Activated naive CD8-positive, alpha-beta T cell (primary cell): ENCODE measurements around the gene DUSP8.
A peak's percentile ranks its signal among the peaks of the same experiment; 100 is the strongest.

Source experiments
- H3K27ac Mint-ChIP-seq: one replicate; pipeline ENCODE4 v1.8.0; 2021; ENCODE audit warnings: mixed read lengths
- H3K27me3 Mint-ChIP-seq: one replicate; pipeline ENCODE4 v1.8.0; 2021; ENCODE audit warnings: mixed read lengths
- H3K36me3 Mint-ChIP-seq: one replicate; pipeline ENCODE4 v1.8.0; 2021; ENCODE audit warnings: mixed read lengths
- H3K4me1 Mint-ChIP-seq: one replicate; pipeline ENCODE4 v1.8.0; 2021; ENCODE audit warnings: low read depth, mixed read lengths
- H3K4me3 Mint-ChIP-seq: one replicate; pipeline ENCODE4 v1.8.0; 2021; ENCODE audit warnings: mild to moderate bottlenecking, mixed read lengths
- H3K9me3 Mint-ChIP-seq: one replicate; pipeline ENCODE4 v1.8.0; 2021; ENCODE audit warnings: low read depth, mixed read lengths

The DUSP8 gene

DNA sequence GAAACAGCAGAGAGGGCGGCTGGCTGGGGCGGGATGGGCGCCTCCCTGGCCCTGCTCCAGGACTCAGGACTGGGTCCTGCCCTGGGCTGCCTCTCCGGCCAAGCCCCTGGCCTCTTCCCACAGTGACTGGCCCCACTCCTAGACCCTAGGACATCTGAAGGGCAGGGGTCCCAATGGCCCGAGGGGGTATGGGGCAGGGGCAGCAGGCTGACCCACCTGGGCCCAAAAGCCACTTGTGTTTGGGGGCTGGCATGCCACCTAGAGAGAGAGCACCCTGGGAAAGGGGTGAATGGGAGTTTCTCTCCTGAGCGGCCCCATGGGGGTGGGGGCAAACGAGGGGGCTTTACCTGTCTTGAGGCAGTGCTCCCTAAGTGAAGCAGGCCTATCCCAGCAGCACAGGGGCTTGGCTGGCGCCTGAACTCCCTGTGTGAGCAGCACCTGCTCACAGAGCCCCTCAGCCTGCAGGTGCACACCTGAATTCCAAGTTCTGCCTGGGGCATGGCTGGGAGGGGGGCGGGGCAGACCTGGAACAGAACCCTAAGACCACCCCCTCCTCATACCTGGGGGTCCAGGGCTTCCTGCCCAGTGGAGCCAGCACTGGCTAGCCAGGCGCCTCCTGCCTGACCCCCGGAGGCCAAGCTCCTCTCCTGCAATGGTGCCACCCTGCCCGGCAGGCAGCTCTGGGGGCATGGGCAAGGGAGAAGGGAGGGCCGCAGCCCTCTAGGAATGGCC is 16.9 kb downstream of the DUSP8 start:
- Mint-ChIP-seq H3K4me3 (no peak overlapping the region), H3K27ac (no peak overlapping the region), H3K36me3 (no peaks in the 10 kb centered on the region), H3K4me1 (no peaks in the 10 kb centered on the region), H3K9me3 (no peaks in the 10 kb centered on the region), H3K27me3 (no peaks in the 10 kb centered on the region)

DNA sequence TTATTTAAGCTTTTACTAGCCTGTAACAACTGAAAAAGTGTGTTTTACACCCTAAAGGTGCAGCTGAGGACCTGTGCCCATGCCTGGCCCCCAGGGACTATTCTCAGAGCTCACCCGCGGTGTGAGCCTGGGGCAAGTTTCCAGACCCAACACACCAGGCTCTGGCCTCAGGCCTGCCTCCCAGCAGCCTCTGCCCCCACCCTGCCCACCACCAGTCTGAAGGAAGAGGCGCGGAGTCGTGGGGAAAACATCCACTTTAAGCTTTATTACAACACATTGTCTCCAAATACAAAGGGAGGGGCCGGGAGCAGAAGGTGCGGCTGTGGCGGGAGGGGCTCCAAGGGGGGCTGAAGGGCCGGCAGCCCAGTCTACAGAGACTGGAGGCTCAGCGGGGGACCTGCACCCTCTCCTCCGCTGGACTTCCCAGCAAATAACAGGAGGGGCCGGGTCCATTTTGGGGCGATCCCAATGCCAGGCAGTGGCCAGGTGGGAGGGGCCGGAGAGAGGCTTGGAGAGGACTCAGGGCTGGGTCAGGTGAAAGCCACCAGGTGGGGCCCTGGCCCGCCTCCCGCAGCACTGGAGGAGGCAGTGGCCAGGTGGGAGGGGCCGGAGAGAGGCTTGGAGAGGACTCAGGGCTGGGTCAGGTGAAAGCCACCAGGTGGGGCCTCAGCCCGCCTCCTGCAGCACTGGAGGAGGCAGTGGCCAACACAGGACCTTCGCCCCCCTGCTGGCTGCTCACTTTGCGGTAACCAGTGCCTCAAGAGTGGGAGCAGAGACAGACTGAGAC is 18.1 kb downstream of the DUSP8 start:
- Mint-ChIP-seq H3K36me3 (no peaks in the 10 kb centered on the region), H3K27ac (no peak overlapping the region), H3K4me3 (no peak overlapping the region), H3K4me1 (no peaks in the 10 kb centered on the region), H3K9me3 (no peaks in the 10 kb centered on the region), H3K27me3 (no peaks in the 10 kb centered on the region)

DNA sequence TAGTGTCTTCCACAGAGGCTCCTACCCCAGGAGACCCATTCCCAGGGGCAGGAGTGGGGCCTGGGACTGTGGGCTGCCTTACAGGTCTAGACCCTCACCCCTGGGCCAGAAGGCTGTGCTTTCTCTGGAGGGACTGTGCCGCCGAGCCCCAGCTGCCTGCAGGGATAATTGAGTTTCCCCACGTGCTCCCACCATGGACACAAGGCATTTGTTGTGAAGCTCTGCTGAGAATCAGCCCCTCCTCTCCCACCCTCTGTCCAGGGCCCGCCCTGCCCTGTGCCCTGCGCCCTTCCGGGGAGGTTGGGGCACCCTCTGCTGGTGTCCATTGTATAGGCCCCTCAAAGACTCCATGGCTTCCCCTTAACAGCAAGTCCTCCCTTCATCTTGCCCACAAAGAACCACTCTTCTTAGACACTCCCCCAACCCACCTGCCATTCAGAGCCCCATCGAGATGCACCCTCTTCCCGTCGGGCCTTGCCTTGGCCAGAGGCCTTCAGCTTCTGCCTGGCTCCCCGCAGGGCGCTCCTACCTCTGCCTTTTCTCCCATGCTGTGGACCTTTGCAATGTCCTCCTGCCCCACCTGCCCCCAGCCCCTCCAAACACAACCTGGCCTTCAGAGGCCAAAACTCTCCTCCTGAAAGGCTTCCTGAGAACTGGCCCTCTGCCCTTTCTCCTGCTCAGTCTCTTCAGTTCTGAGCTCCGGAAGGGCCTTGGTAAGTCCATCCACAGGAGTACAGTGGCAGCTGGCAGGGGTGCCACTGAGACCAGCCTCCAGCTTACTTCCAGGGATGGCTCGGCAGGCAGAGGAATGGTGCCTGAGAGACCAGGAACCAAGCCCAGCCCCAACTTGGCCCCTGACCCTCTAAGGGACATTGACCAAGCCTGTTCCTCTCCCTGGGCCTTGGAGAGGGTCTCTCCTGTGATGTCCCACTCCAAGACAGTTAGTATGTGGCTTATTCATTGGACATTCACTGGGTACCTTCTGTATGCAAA is 22.4 kb downstream of the DUSP8 start:
- Mint-ChIP-seq H3K36me3 (no peaks in the 10 kb centered on the region), H3K4me3 (no peak overlapping the region), H3K4me1 (peaks cover 4% of the 10 kb centered on the region), H3K27ac (no peak overlapping the region), H3K27me3 (peaks cover 1% of the 10 kb centered on the region), H3K9me3 (no peaks in the 10 kb centered on the region)

DNA sequence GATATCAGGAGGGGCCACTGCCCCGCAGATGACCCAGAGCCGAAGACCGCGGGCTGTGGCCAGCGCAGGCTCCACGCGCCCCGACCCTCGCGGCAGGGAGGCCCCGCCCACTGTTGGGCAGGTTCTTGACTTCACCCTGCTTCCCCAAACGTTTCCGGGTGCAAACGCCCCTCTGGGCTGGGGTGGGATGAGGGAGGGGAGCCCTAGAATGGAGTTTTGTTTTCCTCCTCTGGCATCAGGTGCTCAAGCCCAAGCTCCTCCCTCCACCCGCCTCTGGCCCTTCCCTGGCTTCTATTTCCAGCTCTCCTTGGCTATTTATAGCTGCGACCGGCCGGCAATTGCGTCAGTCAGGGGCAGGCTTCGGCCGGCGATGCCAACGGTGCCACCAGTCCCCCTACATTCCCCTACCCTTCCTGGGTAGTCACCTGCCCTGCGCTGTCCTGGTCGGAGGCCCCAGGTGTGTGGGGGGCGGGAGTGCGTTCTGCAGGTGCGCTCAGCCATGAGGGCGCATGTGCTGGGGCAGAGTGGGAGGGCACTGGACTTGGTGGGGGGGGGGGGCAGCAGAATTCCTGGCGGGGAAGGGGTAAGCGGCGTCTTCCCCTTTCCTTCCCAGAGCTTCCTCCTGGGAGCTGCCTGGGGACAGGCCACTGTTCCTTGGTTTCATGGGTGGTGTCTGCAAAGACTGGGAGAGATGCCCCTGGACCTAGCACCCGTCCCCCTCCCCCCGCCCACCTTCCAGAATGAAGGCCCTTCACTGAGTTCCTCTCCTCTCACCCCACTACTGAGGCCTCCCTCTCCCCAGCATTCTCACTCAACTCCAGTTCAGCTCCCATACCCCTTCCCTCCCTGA is 23.6 kb downstream of the DUSP8 start:
- Mint-ChIP-seq H3K27me3 (peaks cover 1% of the 10 kb centered on the region), H3K36me3 (no peaks in the 10 kb centered on the region), H3K9me3 (no peaks in the 10 kb centered on the region), H3K27ac (no peak overlapping the region), H3K4me1 (peaks cover 4% of the 10 kb centered on the region), H3K4me3 (peak overlapping the region; percentile 17)

DNA sequence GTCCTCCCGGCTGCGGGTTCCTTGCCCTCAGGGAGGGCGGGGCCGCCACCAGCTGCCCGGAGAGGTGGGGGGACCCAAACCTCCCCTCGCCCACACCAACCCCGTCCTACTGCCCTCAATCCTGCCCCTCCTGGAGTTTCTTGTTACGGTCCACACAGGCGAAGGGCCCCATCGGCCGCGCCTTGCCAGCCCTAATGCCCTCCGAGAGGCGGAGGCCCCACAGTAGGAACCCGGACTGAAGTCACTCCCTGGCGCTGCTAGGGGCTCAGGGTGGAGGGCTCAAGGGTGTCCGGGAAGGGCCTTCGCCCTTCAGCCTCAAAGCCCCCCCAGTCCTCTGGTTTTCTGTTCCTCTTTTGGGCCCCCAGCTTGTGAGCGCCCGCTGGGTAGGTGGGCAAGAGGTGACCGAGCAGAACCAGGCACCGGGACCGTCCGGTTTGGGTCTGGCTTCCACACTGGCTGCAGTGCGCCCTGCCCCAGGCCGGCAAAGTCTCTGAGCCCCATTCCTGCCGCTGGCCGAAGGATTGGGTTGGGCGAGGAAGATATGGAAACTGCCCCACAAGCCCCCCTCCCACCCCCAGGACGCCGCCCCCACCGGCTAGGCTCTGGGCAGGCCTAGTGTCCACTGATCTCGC is 24.5 kb downstream of the DUSP8 start:
- Mint-ChIP-seq H3K9me3 (no peaks in the 10 kb centered on the region), H3K27me3 (peaks cover 1% of the 10 kb centered on the region), H3K36me3 (no peaks in the 10 kb centered on the region), H3K4me3 (peak overlapping the region; percentile 35), H3K4me1 (peaks cover 4% of the 10 kb centered on the region), H3K27ac (no peak overlapping the region)

GRCh38 chr11:1546536-1547466 is 25.3 kb downstream of the DUSP8 start:
- no peak overlapping the region for H3K27ac Mint-ChIP-seq
- H3K27me3 Mint-ChIP-seq, result peaks cover 3% of the 10 kb centered on the region
- no peaks in the 10 kb centered on the region for H3K36me3 Mint-ChIP-seq
- peaks cover 4% of the 10 kb centered on the region for H3K4me1 Mint-ChIP-seq
- H3K9me3 Mint-ChIP-seq, result no peaks in the 10 kb centered on the region
- no peak overlapping the region for H3K4me3 Mint-ChIP-seq

- peaks cover 4% of the 10 kb centered on the region for H3K4me1 Mint-ChIP-seq
- H3K36me3 Mint-ChIP-seq, result no peaks in the 10 kb centered on the region
- H3K27ac Mint-ChIP-seq, result no peak overlapping the region
- H3K9me3 Mint-ChIP-seq, result no peaks in the 10 kb centered on the region
- H3K27me3 Mint-ChIP-seq, result peaks cover 3% of the 10 kb centered on the region
- H3K4me3 Mint-ChIP-seq, result no peak overlapping the region
Observed at GRCh38 chr11:1546077-1546535, 26.0 kb downstream of the DUSP8 start.

DNA sequence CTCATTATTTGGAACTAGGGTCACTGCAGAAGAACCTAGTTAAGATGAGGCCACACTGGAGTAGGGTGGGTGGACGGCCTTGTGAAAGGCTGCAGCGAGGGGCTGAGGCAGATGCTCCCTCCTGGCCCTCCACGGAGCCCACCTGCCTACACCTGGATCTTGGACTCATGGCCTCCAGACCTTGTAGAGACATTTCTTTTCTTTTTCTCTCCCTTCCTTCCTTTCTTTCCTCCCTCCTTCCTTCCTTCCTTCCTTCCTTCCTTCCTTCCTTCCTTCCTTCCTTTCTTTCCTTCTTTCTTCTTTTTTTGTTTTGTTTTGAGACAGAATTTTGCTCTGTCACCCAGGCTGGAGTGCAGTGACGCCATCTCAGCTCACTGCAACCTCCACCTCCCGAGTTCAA is 26.6 kb downstream of the DUSP8 start:
- H3K4me3 Mint-ChIP-seq, result peak overlapping the region; percentile 46
- peaks cover 3% of the 10 kb centered on the region for H3K27me3 Mint-ChIP-seq
- H3K27ac Mint-ChIP-seq, result no peak overlapping the region
- H3K4me1 Mint-ChIP-seq, result peaks cover 4% of the 10 kb centered on the region
- H3K9me3 Mint-ChIP-seq, result no peaks in the 10 kb centered on the region
- no peaks in the 10 kb centered on the region for H3K36me3 Mint-ChIP-seq

DNA sequence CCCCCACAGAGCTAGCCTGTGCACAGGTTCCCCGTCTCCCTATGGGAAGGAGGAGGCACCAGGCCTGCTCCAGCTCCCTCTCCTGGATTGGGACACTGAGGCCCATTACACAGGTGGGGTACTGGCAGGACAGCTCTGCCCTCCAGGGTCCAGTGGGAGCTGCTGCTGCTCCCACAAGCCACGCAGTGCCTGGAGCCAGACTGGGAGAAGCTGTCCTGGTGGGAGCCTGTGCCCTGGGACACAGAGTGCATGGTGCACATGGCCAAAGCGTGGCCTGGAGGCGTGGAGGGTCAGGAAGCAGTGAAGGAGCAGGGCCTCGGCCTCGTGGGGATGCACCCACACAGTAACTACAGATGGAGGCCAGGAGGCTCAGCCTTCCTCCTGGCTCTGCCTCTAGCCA is 27.5 kb downstream of the DUSP8 start:
- no peaks in the 10 kb centered on the region for H3K36me3 Mint-ChIP-seq
- H3K27me3 Mint-ChIP-seq, result peaks cover 3% of the 10 kb centered on the region
- peaks cover 4% of the 10 kb centered on the region for H3K4me1 Mint-ChIP-seq
- no peaks in the 10 kb centered on the region for H3K9me3 Mint-ChIP-seq
- H3K4me3 Mint-ChIP-seq, result no peak overlapping the region
- no peak overlapping the region for H3K27ac Mint-ChIP-seq

DNA sequence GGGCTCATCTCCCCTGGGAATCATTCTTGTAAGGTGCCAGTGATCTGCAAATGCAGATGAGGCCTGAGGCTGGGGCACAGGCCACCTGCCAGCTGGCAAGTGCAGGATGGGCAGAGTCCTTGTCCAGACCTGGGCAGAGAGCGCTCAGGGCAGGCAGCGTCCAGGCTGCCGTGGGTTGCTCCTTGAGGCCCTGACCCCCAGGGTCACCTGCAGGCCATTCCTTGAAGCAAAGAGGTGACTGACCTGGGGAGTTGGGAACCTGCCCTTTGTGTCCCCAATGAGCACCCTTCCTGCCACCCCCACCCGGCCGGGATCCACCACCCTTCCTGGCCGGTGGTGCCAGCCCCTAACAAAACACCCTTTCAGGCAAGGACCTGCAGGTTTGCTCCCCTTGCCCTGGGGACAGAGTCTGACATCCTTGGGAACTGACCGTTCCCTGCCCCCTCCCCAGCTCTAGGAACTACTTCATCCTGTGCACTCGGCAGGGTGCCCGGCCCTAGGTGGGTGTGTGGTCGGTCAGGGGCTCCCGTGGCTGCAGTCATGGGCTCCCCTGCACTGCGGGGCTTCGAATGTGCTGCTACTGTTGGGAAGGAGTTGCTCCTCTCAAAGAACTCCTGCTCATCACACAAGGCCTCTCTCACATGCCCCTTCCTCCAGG is 28.3 kb downstream of the DUSP8 start:
- peaks cover 4% of the 10 kb centered on the region for H3K4me1 Mint-ChIP-seq
- H3K36me3 Mint-ChIP-seq, result no peaks in the 10 kb centered on the region
- no peaks in the 10 kb centered on the region for H3K9me3 Mint-ChIP-seq
- no peak overlapping the region for H3K27ac Mint-ChIP-seq
- no peak overlapping the region for H3K4me3 Mint-ChIP-seq
- peaks cover 3% of the 10 kb centered on the region for H3K27me3 Mint-ChIP-seq

GRCh38 chr11:1542267-1542666 is 29.8 kb downstream of the DUSP8 start:
- Mint-ChIP-seq H3K4me3 (no peak overlapping the region), H3K27ac (no peak overlapping the region), H3K4me1 (peaks cover 2% of the 10 kb centered on the region), H3K9me3 (no peaks in the 10 kb centered on the region), H3K27me3 (peaks cover 3% of the 10 kb centered on the region), H3K36me3 (no peaks in the 10 kb centered on the region)

DNA sequence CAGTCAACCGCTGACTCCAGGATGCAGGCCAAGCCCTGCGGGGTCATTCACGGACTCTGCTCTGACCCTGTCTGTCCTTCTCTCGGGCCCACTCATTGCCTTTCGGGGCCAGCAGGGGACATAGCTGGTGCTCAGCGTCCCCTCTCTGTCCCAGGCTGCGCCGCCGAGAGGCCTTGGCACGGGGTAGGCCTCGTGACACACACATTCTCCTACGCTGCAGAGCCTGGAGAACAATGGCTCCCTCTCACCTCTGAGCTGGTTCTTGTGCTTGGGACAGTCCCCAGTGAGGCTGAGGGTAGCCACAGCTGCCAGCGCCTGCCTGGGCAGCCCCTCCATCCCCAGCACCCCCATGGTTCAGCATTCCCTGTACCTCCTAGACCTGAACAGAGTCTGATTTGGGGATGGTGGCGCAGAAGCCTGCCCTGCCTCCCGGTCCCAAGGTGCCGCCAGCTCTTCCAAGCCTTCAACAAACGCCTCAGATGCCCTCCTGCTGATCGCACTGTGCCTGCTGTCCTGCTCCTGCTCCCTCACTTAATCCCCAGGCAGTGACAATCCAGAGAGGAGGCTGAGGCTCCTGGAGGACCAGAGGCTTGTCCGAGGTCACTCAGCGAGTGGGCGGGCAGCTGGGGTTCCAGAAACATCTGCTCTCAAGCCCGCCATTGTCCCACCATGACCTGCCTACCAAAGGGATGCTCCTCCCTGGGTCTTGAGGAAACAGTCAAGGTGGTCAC is 30.4 kb downstream of the DUSP8 start:
- H3K27me3 Mint-ChIP-seq, result peaks cover 3% of the 10 kb centered on the region

More for the DNA sequence above, 30.4 kb downstream of the DUSP8 start:
- H3K4me1 Mint-ChIP-seq, result peaks cover 4% of the 10 kb centered on the region
- H3K27ac Mint-ChIP-seq, result no peak overlapping the region
- no peak overlapping the region for H3K4me3 Mint-ChIP-seq
- H3K9me3 Mint-ChIP-seq, result no peaks in the 10 kb centered on the region
- no peaks in the 10 kb centered on the region for H3K36me3 Mint-ChIP-seq
